K562 (cell line): ENCODE measurements around the gene ANKRD12. TPM values are rescaled to one million over a fixed set of nuclear protein-coding genes. Genes with fewer than 3 reads are reported as not detected.

ENCODE experiments used
- ATAC-seq: fragments of 200-7000 bp; cut with Tn5 transposase; 3 replicates; pipeline ENCODE4 v1.9.1; 2020; ENCODE audit warnings: moderate library complexity
- BruUV-seq: library from RNA; stranded (reverse); fragments of 400-500 nt; replicated peaks from 2 replicates; lab custom pipeline; 2021; lab: Mats Ljungman, UMichigan
- CTCF ChIA-PET: fragments of 300-600 bp; formaldehyde crosslinking; extraction: SDS; loops from one replicate; lab custom pipeline; 2021; ENCODE audit warnings: low intra/inter-chr PET ratio; lab: Yijun Ruan, JAX
- POLR2A ChIA-PET: fragments of 300-600, 350-650 bp; sonication (Branson Sonifier 250); formaldehyde crosslinking; extraction: SDS; loops from one replicate; lab custom pipeline; 2021; ENCODE audit warnings: antibody characterized with exemption, inconsistent platforms; lab: Yijun Ruan, JAX
- DNase-seq, 4 experiments: peaks; one replicate each; pipeline versions ENCODE4 v3.0.0 to v3.0.0-alpha.2; 2011 to 2018; ENCODE audit warnings: low spot score in 3 of 4, mixed read lengths in 3 of 4; ENCODE audit errors: extremely low read depth in 1 of 4
- FAIRE-seq: peaks from 2 replicates; lab custom pipeline; 2011; peaks lifted over from hg19 to GRCh38; lab: Jason Lieb, UNC
- H2AFZ ChIP-seq: 2 replicates; pipeline ENCODE4 v1.6.0; 2011; ENCODE audit warnings: low read depth, low read length, control low read depth, inconsistent platforms
- H3K27ac ChIP-seq: fragments of 200-600 bp; 3 replicates; pipeline ENCODE4 v1.8.0; 2011; ENCODE audit warnings: low read depth, mild to moderate bottlenecking, control low read depth, inconsistent platforms, low read length, moderate library complexity, mixed read lengths; ENCODE audit errors: extremely low read depth
- H3K27me3 ChIP-seq, 2 experiments: fragments of 300-600 bp in 1 of 2; 2 replicates in 1 of 2; 3 replicates in 1 of 2; pipeline versions ENCODE4 v1.6.0 to v1.8.0; 2011; ENCODE audit warnings: inconsistent platforms in 2 of 2, low read length in 2 of 2, mild to moderate bottlenecking in 1 of 2, mixed read lengths in 1 of 2, moderate library complexity in 1 of 2; ENCODE audit not compliant: control insufficient read depth in 2 of 2, insufficient read depth in 2 of 2
- H3K36me3 ChIP-seq: fragments of 300-600 bp; 3 replicates; pipeline ENCODE4 v1.8.0; 2011; ENCODE audit warnings: mild to moderate bottlenecking, low read length, inconsistent platforms; ENCODE audit not compliant: control insufficient read depth, insufficient read depth
- H3K4me1 ChIP-seq, 2 experiments: fragments of 200-600 bp in 1 of 2; replicated peaks in 1 of 2; 2 replicates in 1 of 2; 3 replicates in 1 of 2; pipeline versions ENCODE4 v1.5.1 to v1.8.0; 2011; ENCODE audit warnings: inconsistent platforms in 2 of 2, low read length in 2 of 2, mild to moderate bottlenecking in 1 of 2, mixed read lengths in 1 of 2, moderate library complexity in 1 of 2; ENCODE audit not compliant: control insufficient read depth in 2 of 2, insufficient read depth in 2 of 2
- H3K4me2 ChIP-seq: 2 replicates; pipeline ENCODE4 v1.6.1; 2011; ENCODE audit warnings: low read length, control low read depth, inconsistent platforms, mixed read lengths; ENCODE audit not compliant: insufficient read depth
- H3K4me3 ChIP-seq: fragments of 200-600 bp; sonication (generic), shearing (Covaris generic); 2 replicates; pipeline ENCODE4 v1.5.1; 2016; ENCODE audit warnings: control low read depth, inconsistent platforms
- H3K79me2 ChIP-seq: fragments of 200-600 bp; 3 replicates; pipeline ENCODE4 v1.8.0; 2011; ENCODE audit warnings: low read length, inconsistent platforms; ENCODE audit not compliant: control insufficient read depth, insufficient read depth
- H3K9ac ChIP-seq, 2 experiments: 2 replicates each; pipeline versions ENCODE4 v1.6.0 to v1.6.1; 2011; ENCODE audit warnings: low read depth in 2 of 2, low read length in 2 of 2, control low read depth in 1 of 2, inconsistent platforms in 1 of 2, mild to moderate bottlenecking in 1 of 2, mixed read lengths in 1 of 2; ENCODE audit not compliant: insufficient read depth in 1 of 2
- H3K9me1 ChIP-seq: one replicate; pipeline ENCODE4 v1.6.0; 2011; ENCODE audit warnings: inconsistent platforms, mild to moderate bottlenecking, low read length, moderate library complexity; ENCODE audit not compliant: control insufficient read depth, insufficient read depth
- H3K9me3 ChIP-seq: replicated peaks from 2 replicates; pipeline ENCODE4 v1.5.1; 2011; ENCODE audit warnings: low read depth, low read length, inconsistent platforms; ENCODE audit not compliant: control insufficient read depth, insufficient read depth
- H4K20me1 ChIP-seq: replicated peaks from 2 replicates; pipeline ENCODE4 v1.6.1; 2011; ENCODE audit warnings: low read length, inconsistent platforms, mixed read lengths; ENCODE audit not compliant: control insufficient read depth, insufficient read depth
- C11orf30 ChIP-seq: fragments of 450-650 bp; IDR thresholded peaks from 2 replicates; pipeline ENCODE4 v1.6.1; 2016; ENCODE audit warnings: low read depth, mild to moderate bottlenecking
- ETV5 ChIP-seq: sonication (generic); formaldehyde crosslinking; IDR thresholded peaks from 2 replicates; pipeline ENCODE4 v1.4.0; 2020; ENCODE audit warnings: low read depth, mild to moderate bottlenecking, missing genetic modification reagents
- KDM1A ChIP-seq, 2 experiments: fragments of 450-650 bp; IDR thresholded peaks; 2 replicates each; pipeline ENCODE4 v1.6.1; 2016; ENCODE audit warnings: mild to moderate bottlenecking in 2 of 2
- MAZ ChIP-seq, 2 experiments: fragments of 450-650 bp in 1 of 2; sonication (generic) in 1 of 2; formaldehyde crosslinking; IDR thresholded peaks in 1 of 2; conservative IDR thresholded peaks in 1 of 2; 2 replicates each; pipeline versions ENCODE4 v1.4.0 to v1.5.0; 2020; ENCODE audit warnings: mild to moderate bottlenecking in 1 of 2, missing genetic modification reagents in 1 of 2
- MXD1 ChIP-seq: fragments of 250-450 bp; sonication (Bioruptor Pico); IDR thresholded peaks from 2 replicates; pipeline ENCODE4 v1.8.0; 2021; ENCODE audit warnings: borderline replicate concordance, mild to moderate bottlenecking, moderate library complexity; ENCODE audit not compliant: poor library complexity, severe bottlenecking
- POLR2G ChIP-seq: fragments of 200-400 bp; formaldehyde crosslinking; IDR thresholded peaks from 2 replicates; pipeline ENCODE4 v1.6.1; 2017; ENCODE audit warnings: low read depth, mild to moderate bottlenecking, antibody characterized with exemption, low read length, moderate library complexity
- POLR3G ChIP-seq: IDR thresholded peaks from 2 replicates; pipeline ENCODE4 v1.6.1; 2011; ENCODE audit not compliant: insufficient read length, insufficient replicate concordance; ENCODE audit errors: extremely low read depth
- PREB ChIP-seq: sonication (generic); formaldehyde crosslinking; IDR thresholded peaks from 2 replicates; pipeline ENCODE4 v1.8.1; 2023; ENCODE audit warnings: mild to moderate bottlenecking, missing genetic modification reagents
- TARDBP ChIP-seq: fragments of 450-650 bp; IDR thresholded peaks from 2 replicates; pipeline ENCODE4 v1.6.1; 2016
- USF1 ChIP-seq: sonication (generic); formaldehyde crosslinking; IDR thresholded peaks from 2 replicates; pipeline ENCODE4 v1.9.0; 2022; ENCODE audit warnings: mild to moderate bottlenecking, missing genetic modification reagents
- ZBTB26 ChIP-seq: fragments of 450-650 bp; formaldehyde crosslinking; IDR thresholded peaks from 2 replicates; pipeline ENCODE4 v1.4.0; 2022; ENCODE audit warnings: missing genetic modification characterization
- ZFX ChIP-seq: sonication (generic); formaldehyde crosslinking; IDR thresholded peaks from 2 replicates; pipeline ENCODE4 v1.8.0; 2022; ENCODE audit warnings: mild to moderate bottlenecking, missing genetic modification reagents, moderate library complexity
- ZHX1 ChIP-seq: fragments of 150-350 bp; conservative IDR thresholded peaks from 2 replicates; pipeline ENCODE4 v1.6.1; 2014; ENCODE audit warnings: low read length
- WGBS: fragments of 100-300 bp; shearing (Covaris generic); methylation state at CpG from one replicate; pipeline ENCODE4 v1.1.6; 2016; ENCODE audit warnings: low coverage, mixed read lengths; ENCODE audit not compliant: insufficient coverage; ENCODE audit errors: missing lambda C conversion rate; 5-methylcytosine and 5-hydroxymethylcytosine counted together
- in situ Hi-C: fragments of 300-500 bp; cut with MboI; formaldehyde crosslinking; loops from 4 replicates; pipeline ENCODE4 v1.15.0; 2018; ENCODE audit warnings: inconsistent platforms, mixed read lengths
- intact Hi-C: fragments of 100-400 bp; cut with micrococcal nuclease; formaldehyde crosslinking; loops from 2 replicates; pipeline ENCODE4 v1.14.2; 2022
- polyA plus RNA-seq, 8 experiments: library from polyadenylated mRNA; depleted of rRNA in 4 of 8; stranded (reverse) in 5 of 8; unstranded in 3 of 8; fragments of >200 nt; fragmentation: Nextera tagmentation in 2 of 8; fragmentation: Illumina TruSeq in 1 of 8; extraction: Ambion mirVana in 2 of 8; extraction: Trizol in 1 of 8; gene quantifications; 2 replicates each; pipeline versions ENCODE4 v1.2.1 to v1.2.3, GENCODE V29; 2011 to 2014; ENCODE audit warnings: inconsistent platforms in 1 of 8, missing spikeins in 1 of 8
- total RNA-seq, 7 experiments: library from RNA; depleted of rRNA in 6 of 7; stranded (reverse); fragments of >200 nt in 6 of 7; fragmentation: Illumina TruSeq in 2 of 7; extraction: Trizol in 2 of 7; gene quantifications; 2 replicates each; pipeline versions ENCODE4 v1.2.1 to v1.2.3, GENCODE V29; 2011 to 2021; ENCODE audit warnings: low replicate concordance in 1 of 7

Gene ANKRD12
- total and polyA plus RNA-seq, 9 of the 15 experiments (the other 6 are each of a cell fraction or from before 2014, with no cell fraction given), result 6.6 to 28.2 (median 16.0) TPM

GRCh38 chr18:9233771-9234440, 97.3 kb downstream of the ANKRD12 start (continued):
- no peak for TF ChIP-seq PREB (CRISPR knock-in tag)

GRCh38 chr18:9234528-9234927, 97.9 kb downstream of the ANKRD12 start:
- CTCF ChIA-PET, result no interaction called here
- TF ChIP-seq MAZ (CRISPR knock-in tag; conservative IDR thresholded peaks at IDR 0.05 in 1 of 2, IDR thresholded peaks at IDR 0.05 in 1 of 2) (no peak), MXD1 (CRISPR knock-in tag) (no peak), ZBTB26 (CRISPR knock-in tag) (no peak), TARDBP (no peak), ETV5 (CRISPR knock-in tag) (no peak), POLR3G (no peak), USF1 (no peak), ZFX (no peak), KDM1A (IDR thresholded peaks at IDR 0.05) (no peak), ZHX1 (no peak), C11orf30 (no peak), POLR2G (no peak)

More at GRCh38 chr18:9234528-9234927, 97.9 kb downstream of the ANKRD12 start:
- WGBS, result 79% methylated on average over 4 of the region's 4 CpGs
- no peak for DNase-seq
- intact Hi-C loops, result no loop called here
- H3K4me1 ChIP-seq, result 0 out of 5 replicates have a peak, but pooled peaks cover 0 to 3% of the 10 kb centered on the region in 2 experiments
- peaks cover 21% of the 10 kb centered on the region for H3K79me2 ChIP-seq
- H3K9me1 ChIP-seq, result no peaks in the 10 kb centered on the region
- no peak overlapping the region for H3K27ac ChIP-seq
- no TSS peak for BruUV-seq
- in situ Hi-C loops, result no loop called here
- POLR2A ChIA-PET, result no interaction called here
- H3K9me3 ChIP-seq, result no peaks in the 10 kb centered on the region; the same call in none of the 2 replicates
- ATAC-seq, result no peak
- peaks cover 44% of the 10 kb centered on the region for H3K36me3 ChIP-seq
- H3K27me3 ChIP-seq, result no peaks in the 10 kb centered on the region
- H3K9ac ChIP-seq, result no peak overlapping the region
- no peak overlapping the region for H2AFZ ChIP-seq
- H4K20me1 ChIP-seq, result no peaks in the 10 kb centered on the region
- no peak for FAIRE-seq
- no peak overlapping the region for H3K4me2 ChIP-seq
- no peak overlapping the region for H3K4me3 ChIP-seq
